ENCODE measurements around the gene HECTD1.

DNA sequence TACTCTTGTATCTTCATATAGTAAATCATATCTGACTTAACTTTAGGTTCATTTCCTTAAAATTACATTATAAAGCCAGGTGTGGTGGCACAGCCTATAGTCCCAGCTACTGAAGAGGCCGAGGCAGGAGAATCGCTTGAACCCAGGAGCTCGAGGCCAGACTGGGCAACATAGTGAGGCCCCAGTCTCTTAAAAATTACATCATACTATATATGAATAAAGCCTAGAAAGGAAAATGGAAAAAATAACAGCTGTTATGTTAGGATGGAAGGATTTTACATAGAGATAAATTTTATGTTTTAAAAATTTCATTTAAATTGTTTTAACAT is 4.2 kb downstream of the HECTD1 start:
- TF ChIP-seq, protein P1, sequence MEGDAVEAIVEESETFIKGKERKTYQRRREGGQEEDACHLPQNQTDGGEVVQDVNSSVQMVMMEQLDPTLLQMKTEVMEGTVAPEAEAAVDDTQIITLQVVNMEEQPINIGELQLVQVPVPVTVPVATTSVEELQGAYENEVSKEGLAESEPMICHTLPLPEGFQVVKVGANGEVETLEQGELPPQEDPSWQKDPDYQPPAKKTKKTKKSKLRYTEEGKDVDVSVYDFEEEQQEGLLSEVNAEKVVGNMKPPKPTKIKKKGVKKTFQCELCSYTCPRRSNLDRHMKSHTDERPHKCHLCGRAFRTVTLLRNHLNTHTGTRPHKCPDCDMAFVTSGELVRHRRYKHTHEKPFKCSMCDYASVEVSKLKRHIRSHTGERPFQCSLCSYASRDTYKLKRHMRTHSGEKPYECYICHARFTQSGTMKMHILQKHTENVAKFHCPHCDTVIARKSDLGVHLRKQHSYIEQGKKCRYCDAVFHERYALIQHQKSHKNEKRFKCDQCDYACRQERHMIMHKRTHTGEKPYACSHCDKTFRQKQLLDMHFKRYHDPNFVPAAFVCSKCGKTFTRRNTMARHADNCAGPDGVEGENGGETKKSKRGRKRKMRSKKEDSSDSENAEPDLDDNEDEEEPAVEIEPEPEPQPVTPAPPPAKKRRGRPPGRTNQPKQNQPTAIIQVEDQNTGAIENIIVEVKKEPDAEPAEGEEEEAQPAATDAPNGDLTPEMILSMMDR (IDR thresholded peaks at IDR 0.05; ENCODE audit: low read length) = no peak
- no peak for TF ChIP-seq EZH2 (optimal IDR thresholded peaks at IDR 0.05; ENCODE audit: low read depth, low read length)

Measured in MM.1S (cell line).